Activated naive CD4-positive, alpha-beta T cell treated with anti-CD3 and anti-CD28 coated beads, Interleukin-2, amount 50 U/mL, for 16 hours (primary cell): Measurements from ENCODE around the gene ZNF441.
A peak's percentile ranks its signal among the peaks of the same experiment; 100 is the strongest.
"Not testable (repeated sequence)": the region's sequence is repeated elsewhere in the genome, so short reads cannot be mapped to it uniquely, and the experiment has no call there.

Source experiments
- DNase-seq: peaks from one replicate; pipeline ENCODE4 v3.0.0-alpha.2; 2020

Gene ZNF441

GRCh38 chr19:11781295-11782057 lies 14.7 kb downstream of the ZNF441 start:
- no peak for DNase-seq

- no peak for DNase-seq
Observed at GRCh38 chr19:11783767-11784166, 17.0 kb downstream of the ZNF441 start.

- no peak for DNase-seq
Observed at GRCh38 chr19:11784356-11784755, 17.6 kb downstream of the ZNF441 start.

- no peak for DNase-seq
Observed at GRCh38 chr19:11787536-11787935, 20.7 kb downstream of the ZNF441 start.

GRCh38 chr19:11792942-11793341 lies 26.1 kb downstream of the ZNF441 start:
- DNase-seq: no peak

- DNase-seq: peak; percentile 72
Observed at GRCh38 chr19:11797491-11797890, 30.7 kb downstream of the ZNF441 start.

- peak; percentile 91 for DNase-seq
Observed at GRCh38 chr19:11798391-11799330, 31.9 kb downstream of the ZNF441 start, which contains the start of gene ZNF491. TSS of gene ZNF491 (plus strand) at chr19:11798523. CDS start at chr19:11805954, 7,431 bp downstream.

- no peak for DNase-seq
Observed at GRCh38 chr19:11806354-11807098, 39.7 kb downstream of the ZNF441 start.

GRCh38 chr19:11807099-11807380 lies 40.2 kb downstream of the ZNF441 start:
- no peak for DNase-seq

- DNase-seq: peak; percentile 12
Observed at GRCh38 chr19:11813703-11814028, 46.9 kb downstream of the ZNF441 start.

- DNase-seq: peak; percentile 90
Observed at GRCh38 chr19:11814029-11814699, 47.4 kb downstream of the ZNF441 start, which contains the start of gene ZNF440. TSS of gene ZNF440 (plus strand) at chr19:11814273. CDS start at chr19:11814448, 175 bp downstream.

- no peak for DNase-seq
Observed at GRCh38 chr19:11814700-11815035, 47.9 kb downstream of the ZNF441 start.

GRCh38 chr19:11821474-11822109 lies 54.8 kb downstream of the ZNF441 start:
- no peak for DNase-seq

- not testable (repeated sequence) for DNase-seq
Observed at GRCh38 chr19:11828957-11829876, 62.4 kb downstream of the ZNF441 start.

GRCh38 chr19:11832253-11832912 lies 65.6 kb downstream of the ZNF441 start:
- DNase-seq: no peak

- no peak for DNase-seq
Observed at GRCh38 chr19:11833541-11833940, 66.7 kb downstream of the ZNF441 start.
